IPS DF 4.7 (cell line): ENCODE data around the gene LSAMP.

Experiments used
- DNase-seq: peaks from one replicate; pipeline ENCODE4 v3.0.0-alpha.2; 2013; ENCODE audit warnings: low spot score; ENCODE audit errors: extremely low read depth

The LSAMP gene

DNA sequence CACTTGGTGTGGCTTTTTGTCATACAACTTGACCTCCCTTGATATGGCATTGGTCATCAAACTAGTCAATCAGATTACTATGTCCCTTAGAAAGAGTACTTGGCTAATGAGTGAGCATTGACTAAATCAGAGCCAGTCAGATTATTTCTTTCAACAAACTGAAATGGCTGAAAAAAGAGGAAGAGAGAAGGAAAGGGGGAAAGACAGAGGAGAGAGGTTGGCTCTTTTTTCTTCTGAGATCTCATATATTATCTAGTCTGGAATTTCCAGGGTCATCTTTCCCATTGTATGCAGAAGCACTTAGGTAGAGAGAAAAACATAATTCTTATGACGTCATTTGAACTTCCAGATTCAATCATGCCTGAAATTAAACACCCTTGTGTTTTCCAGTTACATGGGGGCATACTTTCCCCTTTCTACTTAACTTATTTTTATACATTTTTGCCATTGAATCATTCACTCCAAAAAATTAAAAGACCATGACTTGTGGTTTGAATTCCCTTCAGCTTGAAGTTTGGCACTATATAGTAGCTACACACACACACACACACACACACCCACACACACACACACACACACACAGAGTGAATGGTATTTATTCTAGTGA is 387.8 kb downstream of the LSAMP start:
- no peak for DNase-seq

DNA sequence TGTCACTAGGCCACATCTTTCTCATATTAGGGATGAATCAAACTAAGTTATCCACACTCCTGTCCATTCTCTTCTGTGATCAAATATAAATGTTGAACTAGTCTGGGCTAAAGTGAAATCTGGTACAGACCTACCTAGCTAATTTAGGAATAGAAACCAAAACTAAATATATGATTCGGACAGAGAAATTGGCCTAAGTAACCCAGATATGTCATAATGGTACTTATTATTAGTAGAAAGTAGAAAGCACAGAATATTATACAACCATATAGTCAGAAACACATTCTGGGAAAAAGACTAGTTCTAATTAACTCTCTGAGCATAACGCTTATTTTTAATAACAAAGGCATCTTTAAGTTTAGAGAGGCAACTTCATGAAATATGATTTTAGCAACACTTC is 389.0 kb downstream of the LSAMP start:
- no peak for DNase-seq

DNA sequence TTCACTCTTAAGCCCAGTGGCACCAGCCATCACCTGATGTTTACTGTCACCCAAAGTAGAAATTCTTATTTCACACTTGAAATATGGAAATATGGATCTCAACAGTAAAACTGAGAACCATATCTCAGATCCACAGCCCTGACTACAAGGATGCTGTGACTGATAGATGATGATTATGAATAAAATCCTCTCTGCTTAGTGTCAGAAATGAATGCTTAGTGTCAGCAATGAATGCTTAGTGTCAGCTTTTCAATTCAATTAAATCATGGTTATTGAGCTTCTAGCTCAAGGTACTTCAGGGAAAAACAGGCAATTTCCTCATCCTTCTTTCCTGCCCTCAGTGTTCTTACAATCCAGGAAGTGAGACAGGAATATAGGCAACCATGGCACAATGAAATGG is 392.3 kb downstream of the LSAMP start:
- no peak for DNase-seq

DNA sequence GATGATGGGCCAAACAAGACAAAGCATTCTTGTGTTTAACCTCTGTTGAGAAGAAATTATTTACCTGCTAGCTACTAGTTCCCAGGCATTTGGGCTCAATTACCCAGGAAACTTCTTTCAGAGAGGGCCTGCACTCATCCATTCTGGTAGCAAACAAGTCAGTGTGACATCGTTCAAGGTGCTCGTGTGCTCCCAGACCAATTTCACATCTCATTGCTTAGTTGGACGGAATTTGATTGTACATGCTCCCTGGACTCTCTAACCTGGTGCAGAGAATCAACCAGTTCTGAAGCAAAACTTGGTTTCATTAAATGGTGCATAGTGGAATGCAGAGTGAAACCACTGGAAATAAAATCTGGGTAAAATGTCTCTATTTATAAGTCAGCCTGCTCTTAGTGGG is 392.7 kb downstream of the LSAMP start:
- no peak for DNase-seq

DNA sequence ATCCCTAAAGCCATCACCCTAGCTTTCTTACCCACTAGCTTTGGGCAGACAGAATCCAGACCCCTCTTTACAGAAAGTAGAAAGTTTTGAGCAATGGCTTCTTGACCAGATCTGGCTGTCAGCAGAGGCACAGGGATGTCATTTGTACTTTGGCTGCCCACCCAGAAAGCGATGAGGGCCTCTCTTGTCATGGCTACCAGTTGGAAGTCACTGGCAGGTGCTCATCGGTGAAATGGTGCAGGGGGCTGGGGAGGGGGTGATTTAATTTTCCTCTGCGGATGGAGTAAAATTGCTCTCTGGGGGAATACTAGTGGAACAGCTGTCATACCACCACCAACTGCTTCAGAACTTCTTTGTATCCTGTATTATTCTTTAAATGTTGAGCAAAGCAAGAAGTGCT is 393.7 kb downstream of the LSAMP start:
- no peak for DNase-seq

DNA sequence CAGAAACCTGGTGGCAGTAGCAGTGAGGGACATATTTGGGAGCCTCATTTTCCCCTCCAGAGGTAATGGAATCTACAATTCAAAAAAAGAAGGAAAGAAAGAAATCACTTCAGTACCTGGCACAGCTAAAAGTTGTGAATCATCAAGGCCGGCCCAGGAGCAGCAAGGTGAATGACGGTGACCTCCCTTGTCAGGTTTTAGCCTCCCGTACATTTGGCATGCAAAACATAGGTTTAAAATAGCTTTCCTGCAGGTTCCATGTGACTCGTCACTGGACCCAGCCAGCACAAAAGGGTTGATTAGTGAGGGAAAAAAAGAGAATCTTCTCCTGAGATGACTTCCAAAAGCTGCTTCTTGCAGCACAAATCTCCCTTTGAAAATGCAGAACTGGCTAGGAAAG is 394.2 kb downstream of the LSAMP start:
- no peak for DNase-seq

DNA sequence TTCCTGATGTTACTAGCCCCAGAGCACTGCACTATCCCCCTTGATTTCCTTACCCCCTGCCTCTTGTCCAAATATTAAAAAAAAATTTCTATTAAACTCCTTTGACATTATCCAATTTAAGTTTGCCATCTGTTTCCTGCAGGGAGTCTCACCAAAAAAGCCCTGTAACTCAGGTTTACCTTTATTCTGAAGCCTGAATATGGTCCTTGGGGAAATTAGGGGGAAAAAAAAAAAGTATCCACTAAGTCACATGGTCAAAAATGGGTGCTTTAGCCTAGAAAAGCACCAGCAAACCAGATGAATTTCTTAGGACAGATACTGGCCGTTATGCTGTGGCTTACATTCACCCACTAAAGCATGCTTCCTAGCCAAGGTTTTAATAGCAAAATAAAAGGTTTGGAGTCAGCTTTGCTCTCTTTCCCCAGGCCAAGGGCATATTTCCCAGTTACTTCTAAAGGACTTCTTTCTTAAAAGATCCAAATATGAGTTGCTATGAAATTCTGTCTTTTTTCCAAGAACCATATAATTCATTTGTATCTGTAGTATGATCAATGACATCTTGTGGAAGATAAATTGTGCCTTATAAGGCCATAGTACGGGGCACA is 394.9 kb downstream of the LSAMP start:
- DNase-seq = no peak

DNA sequence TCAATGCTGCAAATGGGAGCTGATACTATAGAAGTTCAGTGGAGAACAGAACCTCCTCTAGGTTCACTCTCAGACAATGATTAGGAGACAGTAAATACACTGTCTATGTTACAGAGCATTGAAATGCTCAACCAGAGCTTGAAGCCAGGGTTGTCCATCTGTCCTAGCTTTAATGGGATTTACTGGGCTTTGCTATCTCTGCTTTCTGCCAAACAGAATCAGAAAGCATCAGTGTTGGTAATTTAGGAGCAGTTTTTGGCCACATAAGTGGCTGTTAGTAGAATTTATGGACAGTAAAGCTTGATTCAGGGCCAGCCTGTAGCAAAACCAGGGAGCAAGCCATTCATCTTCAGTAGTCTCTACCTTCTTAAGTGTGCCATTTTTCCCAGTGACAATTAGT is 396.3 kb downstream of the LSAMP start:
- DNase-seq = no peak

DNA sequence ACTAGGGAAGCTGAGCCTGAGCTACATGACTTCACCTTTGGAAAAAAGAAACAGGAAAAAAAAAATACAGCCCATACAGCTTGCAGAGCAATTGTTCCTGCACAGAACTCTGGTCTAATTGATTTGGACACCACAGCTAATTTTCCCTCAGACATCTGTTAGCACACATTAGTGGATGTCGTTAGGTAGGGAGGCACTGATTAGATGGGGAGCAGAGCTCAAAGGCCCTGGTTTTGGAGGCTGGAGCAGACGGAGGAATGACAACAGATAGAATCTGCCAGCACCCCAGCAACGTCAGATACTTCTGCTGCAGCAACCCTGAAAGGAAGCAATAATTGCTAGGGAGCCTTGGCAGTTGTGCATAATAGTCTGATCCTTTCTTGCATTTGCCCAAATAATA is 398.9 kb downstream of the LSAMP start:
- DNase-seq = no peak

DNA sequence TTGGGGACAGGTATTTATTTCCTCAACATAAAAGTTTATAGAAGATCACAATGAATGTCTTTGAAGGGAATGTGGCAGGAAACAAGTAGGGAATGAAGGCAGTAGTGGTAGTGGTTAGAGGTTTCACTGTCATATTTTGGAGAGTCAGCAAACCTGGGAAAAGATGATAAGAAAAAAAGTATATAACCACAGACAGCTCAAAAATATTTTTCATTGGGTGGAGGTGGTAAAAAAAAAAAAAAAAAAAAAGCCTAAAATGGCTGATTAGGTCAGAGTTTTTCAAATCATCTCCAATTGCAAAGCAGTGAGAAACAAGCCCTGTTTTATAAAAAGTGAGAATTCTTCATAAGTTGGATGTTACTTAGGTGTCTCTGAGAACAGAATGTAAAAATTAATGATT is 400.0 kb downstream of the LSAMP start:
- no peak for DNase-seq

DNA sequence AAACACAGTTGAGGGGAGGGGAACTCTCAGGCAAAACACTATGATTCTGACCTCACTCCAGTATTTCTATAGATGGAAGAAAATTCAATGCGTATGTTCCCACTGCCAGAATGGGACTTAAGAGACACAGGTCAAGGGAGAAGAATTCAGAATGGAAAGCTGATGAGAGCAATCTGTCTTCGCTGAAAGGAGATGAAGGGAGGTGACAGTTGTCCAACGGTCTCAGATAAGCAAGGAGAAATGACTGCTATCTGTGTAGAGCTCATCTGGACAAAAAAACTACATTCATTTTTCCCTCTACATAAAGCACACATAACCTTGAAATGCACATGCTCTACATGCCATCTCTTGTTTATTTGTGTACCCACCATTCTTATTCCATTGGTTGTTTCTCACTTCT is 405.1 kb downstream of the LSAMP start:
- no peak for DNase-seq

DNA sequence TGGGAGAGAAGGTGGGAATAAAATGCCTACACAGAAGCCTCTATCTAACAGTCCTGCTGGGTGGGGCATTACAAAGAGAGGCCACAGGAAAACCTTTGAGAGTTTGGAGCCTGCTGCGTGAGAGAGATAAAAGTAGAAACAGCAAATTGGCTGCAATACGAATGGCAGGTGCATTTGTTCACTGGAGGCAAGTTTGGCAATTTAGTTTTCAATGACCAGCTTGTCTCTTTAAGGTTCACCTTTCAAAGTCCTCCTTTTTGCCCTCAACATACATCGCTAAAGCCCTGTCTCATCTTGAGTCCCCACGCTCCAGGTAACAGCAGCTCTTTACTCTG is 405.7 kb downstream of the LSAMP start:
- no peak for DNase-seq

DNA sequence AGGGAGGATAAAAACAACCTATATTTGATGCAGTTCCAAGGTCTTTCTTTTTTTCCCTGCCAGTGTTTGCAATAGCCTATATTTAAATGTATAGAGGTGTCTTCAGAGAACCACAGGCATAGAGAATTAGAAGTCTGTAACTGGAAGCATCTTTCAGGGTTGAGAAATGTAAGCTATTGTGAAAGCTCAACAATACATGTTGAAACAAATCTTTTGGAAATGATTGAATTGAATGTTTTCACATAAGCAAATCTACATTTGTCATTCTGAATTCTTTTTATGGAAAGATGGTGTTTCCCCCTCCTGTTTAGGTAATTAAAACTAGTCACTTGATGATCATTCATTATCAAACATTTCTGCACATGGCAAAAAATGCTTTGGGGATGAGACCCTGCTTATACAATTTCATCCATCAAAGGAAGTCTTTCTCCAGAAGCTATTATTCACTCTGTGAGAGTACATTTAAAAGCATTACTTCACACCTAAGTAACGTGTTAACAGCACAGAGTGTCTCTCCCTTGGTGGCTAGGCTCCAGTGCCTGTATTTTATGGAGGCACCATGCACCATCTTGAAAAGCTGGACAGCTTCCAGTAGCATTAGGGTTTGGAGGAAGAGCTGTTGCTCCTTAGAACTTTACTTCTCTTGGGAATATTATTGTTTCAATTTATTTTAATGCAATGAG is 406.2 kb downstream of the LSAMP start:
- DNase-seq = no peak

DNA sequence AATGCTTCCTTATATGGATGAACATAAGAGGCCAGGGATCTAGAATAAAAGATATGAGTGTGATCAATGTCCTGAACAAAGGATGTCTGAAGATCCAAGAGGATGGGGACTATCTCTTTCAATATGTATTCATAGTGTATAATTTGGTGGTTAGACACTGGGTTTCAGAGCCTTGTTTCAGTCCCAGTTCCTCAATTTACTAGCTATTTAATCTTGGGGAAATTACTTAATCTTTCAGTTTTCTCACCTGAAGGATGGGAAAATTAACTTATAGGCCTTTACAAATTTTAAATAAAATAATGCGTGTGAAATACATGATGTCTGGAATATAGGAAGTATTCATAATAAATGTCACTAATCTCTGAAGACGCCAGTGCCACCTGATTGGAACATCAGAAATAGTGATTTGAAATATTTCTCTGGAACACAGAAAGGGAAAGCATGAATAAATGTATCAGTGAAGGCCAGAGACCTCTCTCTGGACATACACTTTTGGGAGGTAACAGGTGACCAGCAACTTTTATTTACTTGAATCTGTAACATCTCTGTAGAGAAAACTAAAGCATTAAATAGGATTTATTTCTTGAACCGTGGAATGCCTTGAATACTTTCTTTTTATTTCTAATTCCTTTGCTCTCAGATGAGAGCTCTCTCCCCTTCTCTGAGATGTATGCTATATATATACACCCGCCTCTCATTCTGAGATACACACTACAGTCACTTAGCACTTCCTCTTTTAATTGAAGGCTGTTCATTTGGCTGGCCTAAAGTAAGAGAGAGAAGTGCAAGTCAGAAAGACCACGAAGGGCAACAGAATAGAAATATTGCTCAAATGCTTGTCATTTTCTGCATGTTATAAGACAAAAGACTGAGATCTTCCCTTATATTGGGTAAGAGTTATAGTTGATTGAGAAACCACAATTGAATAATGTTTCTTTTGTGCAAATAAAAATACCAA is 407.1 kb downstream of the LSAMP start:
- DNase-seq = no peak

DNA sequence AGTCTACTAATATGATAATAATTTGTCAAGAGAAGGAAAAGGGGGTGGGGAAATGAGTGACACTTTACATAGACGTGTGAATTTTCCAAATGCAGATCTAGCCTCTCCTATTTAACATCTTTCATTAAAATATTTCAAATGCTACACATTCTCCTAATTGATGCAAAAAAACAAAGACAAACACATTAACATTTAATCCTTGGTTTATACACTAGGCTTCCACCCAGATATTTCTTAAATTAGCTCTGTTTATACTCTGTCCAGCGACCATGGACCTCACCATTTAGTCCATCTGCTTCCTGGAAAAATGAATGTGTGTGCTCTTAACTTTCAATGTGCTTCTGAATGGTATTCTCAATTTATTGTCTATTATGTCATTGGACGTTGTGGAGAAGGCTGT is 409.9 kb downstream of the LSAMP start:
- no peak for DNase-seq

DNA sequence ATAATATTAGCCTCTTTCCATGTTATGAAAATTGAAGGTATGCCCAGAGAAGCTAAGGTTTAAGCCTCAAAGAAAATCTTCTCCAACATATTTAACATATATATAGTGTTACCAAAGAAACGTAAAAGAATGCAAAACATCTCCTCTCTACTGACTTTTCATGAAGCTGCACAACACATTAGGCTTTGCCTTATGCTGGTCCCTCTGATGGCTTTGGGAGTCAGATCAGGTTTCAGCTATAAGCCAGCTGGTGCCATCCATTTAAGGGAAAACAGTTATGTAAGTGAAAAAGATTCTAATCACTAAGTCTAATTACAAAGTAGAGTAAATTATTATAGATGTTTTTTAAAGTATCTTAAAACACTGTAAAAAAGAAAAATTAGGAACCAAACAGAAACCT is 410.5 kb downstream of the LSAMP start:
- no peak for DNase-seq

DNA sequence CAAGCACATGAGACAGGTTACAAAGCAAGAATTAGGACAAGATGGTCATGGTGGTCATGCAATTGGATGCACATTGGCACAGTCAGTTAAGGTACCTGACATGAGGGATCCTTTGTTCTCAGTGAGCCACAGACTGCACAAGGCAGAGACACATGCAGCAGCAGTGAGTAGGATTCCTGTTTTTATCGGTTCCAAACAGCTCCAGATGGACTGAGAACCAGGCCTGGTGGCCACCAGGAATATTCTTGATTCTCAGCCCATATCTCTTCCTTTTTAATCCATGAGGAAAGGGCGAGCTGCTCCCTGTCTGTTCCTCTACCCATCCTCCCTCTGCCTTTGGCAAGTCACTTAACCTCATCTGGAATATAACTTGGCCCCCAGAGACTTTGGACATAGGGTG is 411.2 kb downstream of the LSAMP start:
- no peak for DNase-seq

DNA sequence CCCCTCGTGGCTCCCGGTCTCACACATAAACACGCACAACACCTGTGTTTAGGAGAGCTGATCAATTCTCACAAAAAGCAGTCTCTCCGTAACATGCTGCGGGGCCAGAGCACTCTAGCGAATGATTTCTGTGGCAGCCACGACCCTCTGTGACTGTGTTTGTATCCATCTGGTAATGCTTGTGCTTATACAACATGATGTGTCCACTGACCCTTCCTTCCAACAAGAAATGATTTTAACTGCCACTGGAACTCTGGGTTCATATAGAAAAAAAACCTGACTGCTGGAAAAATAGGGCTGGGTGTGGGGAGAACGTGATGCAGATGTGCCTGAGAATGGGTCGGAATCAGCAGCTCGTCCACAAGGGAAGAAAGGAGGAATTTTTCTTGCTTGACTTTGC is 411.8 kb downstream of the LSAMP start:
- no peak for DNase-seq

DNA sequence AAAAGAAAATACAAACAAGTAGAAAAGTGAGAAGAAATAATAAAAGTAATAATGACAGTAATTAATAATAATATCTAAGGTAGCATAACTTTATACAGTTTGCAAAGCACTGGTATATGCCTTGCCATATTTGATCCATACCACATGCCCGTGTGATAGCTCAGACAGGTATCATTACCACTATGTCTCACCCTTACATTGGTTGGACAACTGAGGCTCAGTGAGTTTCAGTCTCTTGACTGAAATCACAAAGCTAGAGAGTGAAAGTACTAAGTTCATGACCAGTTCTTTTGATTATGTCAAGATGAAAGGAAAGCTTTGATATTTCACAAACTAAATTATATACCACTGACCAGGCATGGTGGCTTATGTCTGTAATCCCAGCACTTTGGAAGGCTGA is 413.1 kb downstream of the LSAMP start:
- DNase-seq = no peak

DNA sequence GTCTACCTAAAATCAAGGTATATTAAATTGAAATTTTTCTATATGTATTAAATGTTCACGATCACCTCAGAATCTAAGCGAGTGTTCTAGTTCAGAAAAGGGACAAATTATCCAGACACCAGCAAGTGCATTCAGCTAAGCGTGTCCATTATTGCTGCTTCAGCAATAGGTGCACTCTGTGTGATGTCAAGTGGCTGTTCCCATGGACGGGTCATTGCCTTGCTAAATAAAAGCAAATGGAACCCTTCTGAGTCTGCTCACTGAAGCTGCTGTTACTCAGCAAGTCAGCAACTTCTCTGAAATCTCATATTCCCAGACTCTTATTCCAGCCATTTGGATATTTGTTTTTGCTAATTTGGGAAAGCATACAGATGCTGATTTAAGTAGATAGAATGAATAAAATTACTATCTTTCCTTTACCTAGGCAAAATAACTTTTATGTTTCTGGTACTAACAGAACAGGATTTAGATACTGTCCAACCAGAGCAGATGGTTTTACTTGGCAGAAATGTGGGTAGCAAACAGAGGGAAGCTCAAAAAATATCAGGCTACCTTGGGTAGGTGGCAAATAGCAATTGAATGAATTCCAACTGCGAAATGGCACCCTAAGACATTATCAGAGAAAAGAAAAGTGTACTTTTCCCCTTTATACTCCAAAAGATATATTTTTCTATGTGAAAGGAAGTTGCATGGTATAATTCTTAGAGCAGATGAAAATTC is 415.0 kb downstream of the LSAMP start:
- DNase-seq = no peak

DNA sequence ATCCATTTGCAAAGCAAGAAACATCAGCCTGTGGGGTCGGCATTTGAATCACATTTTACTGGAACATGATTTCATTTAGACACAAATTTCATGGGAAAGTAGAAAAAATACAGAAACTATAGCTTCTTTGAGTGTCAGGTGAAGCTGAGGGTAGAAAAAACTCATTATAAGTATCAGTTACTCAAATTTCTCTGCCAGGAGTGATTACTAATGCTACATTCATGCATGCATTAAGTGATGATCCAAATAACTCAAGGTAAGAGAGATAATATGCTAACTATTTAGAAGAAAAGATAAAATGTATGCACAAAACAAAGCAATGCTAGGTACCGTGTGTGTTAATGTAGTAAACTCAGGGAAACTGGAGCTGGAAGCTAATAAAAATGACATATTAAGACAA is 416.0 kb downstream of the LSAMP start:
- DNase-seq = no peak

DNA sequence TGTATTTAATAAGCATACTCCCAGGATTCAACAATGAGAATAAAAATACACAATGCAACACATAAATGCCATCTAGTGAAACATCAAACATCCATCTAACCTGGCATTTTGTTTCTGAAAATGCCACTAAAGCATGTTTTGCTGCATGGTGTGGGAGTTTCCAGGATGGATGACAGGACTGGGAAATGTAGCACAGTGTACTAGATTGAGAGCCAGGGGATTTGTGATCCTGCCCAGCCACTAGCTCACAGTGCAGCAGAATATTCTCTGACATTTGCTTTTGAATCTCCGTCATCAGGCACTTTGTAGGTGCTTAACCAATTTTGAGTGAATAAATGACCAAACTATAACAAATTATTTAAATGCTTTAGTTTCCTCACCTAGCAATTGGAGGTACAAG is 417.1 kb downstream of the LSAMP start:
- DNase-seq = no peak
